Nephron (organoid): ENCODE results near the gene TAOK1.

Experiments
- H3K27ac Mint-ChIP-seq, 3 experiments: 2 replicates each; pipeline ENCODE4 v1.8.0; 2020; ENCODE audit warnings: mixed read lengths in 3 of 3, mild to moderate bottlenecking in 2 of 3, moderate library complexity in 1 of 3
- H3K27me3 Mint-ChIP-seq: 2 replicates; pipeline ENCODE4 v1.8.0; 2021; ENCODE audit warnings: low read depth, mild to moderate bottlenecking, moderate library complexity, mixed read lengths
- H3K36me3 Mint-ChIP-seq: 2 replicates; pipeline ENCODE4 v1.8.0; 2020; ENCODE audit warnings: low read depth, mixed read lengths
- H3K4me1 Mint-ChIP-seq: 2 replicates; pipeline ENCODE4 v1.8.0; 2020; ENCODE audit warnings: mixed read lengths
- H3K4me3 Mint-ChIP-seq, 3 experiments: 2 replicates each; pipeline ENCODE4 v1.8.0; 2020; ENCODE audit warnings: mild to moderate bottlenecking in 3 of 3, mixed read lengths in 3 of 3, moderate library complexity in 2 of 3
- H3K9me3 Mint-ChIP-seq: 2 replicates; pipeline ENCODE4 v1.8.0; 2020; ENCODE audit warnings: mixed read lengths
- TF ChIP-seq, protein P1 (sequence below), 3 experiments: fragments of 200-600 bp; sonication (generic); IDR thresholded peaks; one replicate each; pipeline ENCODE4 v1.5.0; 2021; ENCODE audit warnings: antibody characterized with exemption in 3 of 3; ENCODE audit not compliant: unreplicated experiment in 3 of 3

TAOK1 gene

DNA sequence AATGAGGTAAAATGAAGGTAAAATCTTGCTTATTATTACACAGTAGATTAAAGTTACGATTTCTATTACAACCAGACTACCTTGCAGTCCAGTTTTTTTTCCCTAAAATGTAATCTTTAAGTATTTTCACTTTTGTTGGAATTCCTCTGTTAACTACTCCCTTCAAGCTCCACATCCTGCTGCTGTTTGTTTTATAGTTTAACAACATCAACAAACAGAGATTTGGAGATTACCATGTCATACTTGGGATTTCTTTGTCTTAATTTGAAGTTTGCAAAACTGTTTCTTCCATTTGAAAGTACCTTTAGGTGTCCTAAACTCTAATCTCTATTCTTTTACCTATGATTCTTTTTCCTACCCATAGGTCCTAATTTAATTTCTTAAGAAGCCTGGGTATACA is 93.3 kb downstream of the TAOK1 start:
- peaks cover 46% of the 10 kb centered on the region for H3K36me3 Mint-ChIP-seq
- H3K9me3 Mint-ChIP-seq = no peaks in the 10 kb centered on the region
- no peaks in the 10 kb centered on the region for H3K27me3 Mint-ChIP-seq
- TF ChIP-seq, protein P1, sequence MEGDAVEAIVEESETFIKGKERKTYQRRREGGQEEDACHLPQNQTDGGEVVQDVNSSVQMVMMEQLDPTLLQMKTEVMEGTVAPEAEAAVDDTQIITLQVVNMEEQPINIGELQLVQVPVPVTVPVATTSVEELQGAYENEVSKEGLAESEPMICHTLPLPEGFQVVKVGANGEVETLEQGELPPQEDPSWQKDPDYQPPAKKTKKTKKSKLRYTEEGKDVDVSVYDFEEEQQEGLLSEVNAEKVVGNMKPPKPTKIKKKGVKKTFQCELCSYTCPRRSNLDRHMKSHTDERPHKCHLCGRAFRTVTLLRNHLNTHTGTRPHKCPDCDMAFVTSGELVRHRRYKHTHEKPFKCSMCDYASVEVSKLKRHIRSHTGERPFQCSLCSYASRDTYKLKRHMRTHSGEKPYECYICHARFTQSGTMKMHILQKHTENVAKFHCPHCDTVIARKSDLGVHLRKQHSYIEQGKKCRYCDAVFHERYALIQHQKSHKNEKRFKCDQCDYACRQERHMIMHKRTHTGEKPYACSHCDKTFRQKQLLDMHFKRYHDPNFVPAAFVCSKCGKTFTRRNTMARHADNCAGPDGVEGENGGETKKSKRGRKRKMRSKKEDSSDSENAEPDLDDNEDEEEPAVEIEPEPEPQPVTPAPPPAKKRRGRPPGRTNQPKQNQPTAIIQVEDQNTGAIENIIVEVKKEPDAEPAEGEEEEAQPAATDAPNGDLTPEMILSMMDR (IDR thresholded peaks at IDR 0.05; ENCODE audit: unreplicated experiment in 3 of 3) = no peak
- no peak overlapping the region for H3K4me3 Mint-ChIP-seq
- H3K27ac Mint-ChIP-seq = no peak overlapping the region
- H3K4me1 Mint-ChIP-seq = no peaks in the 10 kb centered on the region

- TF ChIP-seq, protein P1 (IDR thresholded peaks at IDR 0.05; ENCODE audit: unreplicated experiment in 3 of 3) = no peak
- peaks cover 69% of the 10 kb centered on the region for H3K36me3 Mint-ChIP-seq
- no peaks in the 10 kb centered on the region for H3K27me3 Mint-ChIP-seq
- no peaks in the 10 kb centered on the region for H3K4me1 Mint-ChIP-seq
- no peaks in the 10 kb centered on the region for H3K9me3 Mint-ChIP-seq
- no peak overlapping the region for H3K27ac Mint-ChIP-seq
- H3K4me3 Mint-ChIP-seq = no peak overlapping the region
These were observed 104.8 kb downstream of the TAOK1 start for GRCh38 chr17:29495011-29495410.

DNA sequence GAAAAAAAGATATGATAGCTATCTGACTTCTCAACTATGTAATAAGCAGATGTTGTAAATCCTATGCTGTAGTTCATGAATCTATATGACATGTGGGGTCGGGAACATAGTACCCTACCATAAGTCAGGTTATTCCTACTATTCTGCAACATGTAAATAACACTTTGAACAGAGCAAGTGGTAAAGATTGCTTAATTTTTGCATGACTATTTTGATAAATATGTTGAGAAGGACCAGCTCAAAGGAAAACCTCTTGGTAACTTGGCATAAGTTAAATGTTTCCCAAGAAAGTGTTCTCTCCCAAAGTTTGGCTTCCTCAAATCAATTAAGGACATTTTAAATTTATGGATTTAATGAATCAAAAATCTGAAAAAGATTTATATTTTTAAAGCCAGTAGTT is 114.5 kb downstream of the TAOK1 start:
- no peak overlapping the region for H3K27ac Mint-ChIP-seq
- no peaks in the 10 kb centered on the region for H3K9me3 Mint-ChIP-seq

GRCh38 chr17:29505836-29506235 is 115.7 kb downstream of the TAOK1 start:
- no peak overlapping the region for H3K4me3 Mint-ChIP-seq
- TF ChIP-seq, protein P1 (IDR thresholded peaks at IDR 0.05; ENCODE audit: unreplicated experiment in 3 of 3) = no peak
- no peaks in the 10 kb centered on the region for H3K9me3 Mint-ChIP-seq
- no peak overlapping the region for H3K27ac Mint-ChIP-seq
- no peaks in the 10 kb centered on the region for H3K27me3 Mint-ChIP-seq
- H3K4me1 Mint-ChIP-seq = no peaks in the 10 kb centered on the region
- H3K36me3 Mint-ChIP-seq = peaks cover 54% of the 10 kb centered on the region

More for the DNA sequence above, 114.5 kb downstream of the TAOK1 start:
- Mint-ChIP-seq H3K4me1 (no peaks in the 10 kb centered on the region), H3K4me3 (no peak overlapping the region), H3K36me3 (peaks cover 57% of the 10 kb centered on the region), H3K27me3 (no peaks in the 10 kb centered on the region)
- TF ChIP-seq, protein P1 (IDR thresholded peaks at IDR 0.05; ENCODE audit: unreplicated experiment in 3 of 3) = no peak

GRCh38 chr17:29510953-29511352 is 120.8 kb downstream of the TAOK1 start:
- no peaks in the 10 kb centered on the region for H3K4me1 Mint-ChIP-seq
- H3K36me3 Mint-ChIP-seq = peaks cover 51% of the 10 kb centered on the region
- H3K27me3 Mint-ChIP-seq = no peaks in the 10 kb centered on the region
- TF ChIP-seq, protein P1 (IDR thresholded peaks at IDR 0.05; ENCODE audit: unreplicated experiment in 3 of 3) = no peak
- H3K9me3 Mint-ChIP-seq = no peaks in the 10 kb centered on the region
- H3K27ac Mint-ChIP-seq = no peak overlapping the region
- H3K4me3 Mint-ChIP-seq = no peak overlapping the region

DNA sequence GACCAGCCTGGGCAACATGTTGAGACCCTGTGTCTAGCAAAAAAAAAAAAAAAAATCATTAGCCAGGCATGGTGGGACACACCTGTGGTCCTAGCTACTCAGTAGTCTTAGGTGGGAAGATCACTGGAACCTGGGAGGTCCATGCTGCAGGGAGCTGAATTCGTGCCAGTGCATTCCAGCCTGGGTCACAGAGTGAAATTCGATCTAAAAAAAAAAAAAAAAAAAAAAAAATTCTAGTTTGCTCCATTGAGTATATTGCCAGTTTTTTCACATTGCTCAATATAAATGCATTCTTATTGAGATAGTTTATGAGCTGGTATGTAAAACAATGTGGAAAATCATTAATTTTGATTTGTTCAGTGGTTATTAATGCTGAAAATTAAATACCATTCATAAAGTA is 124.6 kb downstream of the TAOK1 start:
- H3K9me3 Mint-ChIP-seq = no peaks in the 10 kb centered on the region
- H3K36me3 Mint-ChIP-seq = peaks cover 59% of the 10 kb centered on the region
- H3K27ac Mint-ChIP-seq = peak overlapping the region in 1 of 3 experiments; percentile 29
- no peak overlapping the region for H3K4me3 Mint-ChIP-seq
- TF ChIP-seq, protein P1 (IDR thresholded peaks at IDR 0.05; ENCODE audit: unreplicated experiment in 3 of 3) = no peak
- no peaks in the 10 kb centered on the region for H3K27me3 Mint-ChIP-seq
- no peaks in the 10 kb centered on the region for H3K4me1 Mint-ChIP-seq
